Left renal pelvis (tissue), 4 donors: Measurements from ENCODE around the gene KIAA1143. TPM values are rescaled to one million over a fixed set of nuclear protein-coding genes. Genes with fewer than 3 reads are reported as not detected.

Experiments
- polyA plus RNA-seq, 4 donors: library from polyadenylated mRNA; unstranded; fragments of 120-200 nt; gene quantifications; one replicate each; pipeline ENCODE4 v1.2.1, GENCODE V29; 2013; ENCODE audit not compliant: insufficient read length in 4 of 4

Gene KIAA1143
- polyA plus RNA-seq, 4 donors: 49.7 to 75.7 (median 60.3) TPM

Other genes starting within 250 kb of the KIAA1143 start
- gene ZKSCAN7, start 206.4 kb downstream of the KIAA1143 start, polyA plus RNA-seq: 10 to 100 TPM; 13.3 to 16.9 (median 16.4) TPM
- 10 to 100 TPM in 3 of 4 donors, 1 to 10 TPM in 1; 8.8 to 15.7 (median 10.9) TPM for gene ZNF660, start 176.7 kb downstream of the KIAA1143 start, polyA plus RNA-seq
- 10 to 100 TPM; 28.0 to 37.0 (median 34.2) TPM for gene ZNF197, start 136.6 kb downstream of the KIAA1143 start, polyA plus RNA-seq
- 10 to 100 TPM in 3 of 4 donors, 1 to 10 TPM in 1; 7.4 to 12.5 (median 11.4) TPM for gene ZNF35, start 112.9 kb downstream of the KIAA1143 start, polyA plus RNA-seq
- 10 to 100 TPM in 3 of 4 donors, 1 to 10 TPM in 1; 8.6 to 18.0 (median 14.1) TPM for gene ZNF502, start 49.0 kb downstream of the KIAA1143 start, polyA plus RNA-seq
- 10 to 100 TPM; 11.6 to 12.9 (median 11.9) TPM for gene ZNF501, start 32.0 kb downstream of the KIAA1143 start, polyA plus RNA-seq
- gene KIF15, start 175 bp upstream of the KIAA1143 start, polyA plus RNA-seq: 10 to 100 TPM; 20.8 to 27.2 (median 25.0) TPM
- gene TMEM42, start 100.3 kb upstream of the KIAA1143 start, polyA plus RNA-seq: 10 to 100 TPM; 17.8 to 28.5 (median 27.0) TPM
- gene TGM4, start 113.0 kb upstream of the KIAA1143 start, polyA plus RNA-seq: under 1 TPM in 3 of 4 donors, not detected in 1; 0.06 to 0.10 (median 0.07) TPM
- gene ZDHHC3, start 214.6 kb upstream of the KIAA1143 start, polyA plus RNA-seq: 10 to 100 TPM; 81.7 to 97.9 (median 84.8) TPM
- 10 to 100 TPM; 41.2 to 54.7 (median 51.5) TPM for gene EXOSC7, start 214.6 kb upstream of the KIAA1143 start, polyA plus RNA-seq